GM11168 (cell line): ENCODE data around the gene PRAMEF17.
"Not testable (repeated sequence)": the region's sequence is repeated elsewhere in the genome, so short reads cannot be mapped to it uniquely, and the experiment has no call there.

Source experiments
- in situ Hi-C: fragments of 300-500 bp; cut with MboI; formaldehyde crosslinking; loops from one replicate; pipeline ENCODE4 v1.12.0; 2022; ENCODE audit warnings: low sequenced_read_pairs; ENCODE audit not compliant: unreplicated experiment

The PRAMEF17 gene

DNA sequence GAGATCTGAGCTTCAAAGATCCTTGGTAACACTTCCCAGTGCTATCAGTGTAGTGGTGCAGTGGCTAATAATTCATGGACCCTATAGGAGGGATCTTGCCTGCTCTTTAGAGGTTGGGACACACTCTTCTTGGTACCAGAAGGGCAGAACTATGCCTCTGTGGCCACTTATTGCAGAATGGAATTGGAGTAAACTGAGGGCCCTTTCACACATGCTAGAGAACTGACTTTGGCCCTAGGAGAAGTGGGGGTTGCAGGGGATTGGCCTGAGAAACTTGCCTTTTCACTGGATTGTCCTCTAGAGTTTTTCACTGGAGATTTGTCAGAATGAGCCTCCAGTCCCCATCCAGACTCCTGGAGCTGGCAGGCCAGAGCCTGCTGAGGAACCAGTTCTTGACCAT lies at the start of gene PRAMEF17:
TSS of gene PRAMEF17 (plus strand) at position 301 of the 400 bp plus-strand sequence. CDS start at position 327, 26 bp downstream.
- in situ Hi-C loops, result not testable (repeated sequence)

DNA sequence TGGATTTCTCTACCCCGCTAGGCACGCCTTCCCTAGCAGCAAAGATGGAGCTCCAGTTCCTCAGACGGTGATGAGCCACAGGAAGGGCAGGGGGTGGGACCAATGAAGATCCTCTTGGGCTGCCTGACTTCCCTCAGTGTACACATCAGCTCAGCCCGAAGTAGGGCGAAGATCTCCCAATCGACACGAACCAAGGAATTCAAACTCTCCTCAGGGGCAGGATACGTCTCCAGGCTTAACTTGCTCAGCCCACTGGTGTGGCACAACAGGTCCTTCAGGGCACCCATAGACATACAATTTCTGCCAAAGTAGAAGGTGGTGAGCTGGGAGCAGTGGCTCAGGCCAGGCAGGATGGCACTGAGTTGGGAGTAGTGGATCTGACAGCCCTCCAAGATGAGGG lies 46.9 kb upstream of the PRAMEF17 start:
- in situ Hi-C loops, result not testable (repeated sequence)

GRCh38 chr1:13347034-13347433 lies 42.4 kb upstream of the PRAMEF17 start, which contains the start of gene PRAMEF14:
Gene PRAMEF14, minus strand, starts transcription at chr1:13347134. Its CDS starts 1,820 bp downstream, at chr1:13345314.
- in situ Hi-C loops, result not testable (repeated sequence)

GRCh38 chr1:13353476-13353875 lies 36.0 kb upstream of the PRAMEF17 start:
- in situ Hi-C loops, result loop anchor here (25.0 kb wide), 1 partner anchor 341 kb away; no protein-coding TSS in a partner anchor

- in situ Hi-C loops, result loop anchor here (25.0 kb wide), 1 partner anchor 342 kb away; no protein-coding TSS in a partner anchor
These were observed 35.0 kb upstream of the PRAMEF17 start for GRCh38 chr1:13354475-13354874.

DNA sequence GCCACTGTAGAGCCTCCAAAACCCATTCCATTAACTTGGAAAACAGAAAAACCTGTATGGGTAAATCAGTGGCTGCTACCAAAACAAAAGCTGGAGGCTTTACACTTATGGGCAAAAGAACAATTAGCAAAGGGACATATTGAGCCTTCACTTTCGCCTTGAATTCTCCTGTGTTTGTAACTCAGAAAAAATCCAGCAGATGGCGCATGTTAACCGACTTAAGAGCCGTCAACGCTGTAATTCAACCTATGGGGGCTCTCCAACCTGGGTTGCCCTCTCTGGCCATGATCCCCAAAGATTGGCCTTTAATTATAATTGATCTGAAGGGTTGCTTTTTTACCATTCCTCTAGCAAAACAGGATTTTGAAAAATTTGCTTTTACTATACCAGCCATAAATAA lies 32.7 kb upstream of the PRAMEF17 start:
- in situ Hi-C loops, result loop anchor here (25.0 kb wide), 1 partner anchor 344 kb away; no protein-coding TSS in a partner anchor

- in situ Hi-C loops, result loop anchor here (25.0 kb wide), 1 partner anchor 350 kb away; no protein-coding TSS in a partner anchor
These were observed 27.1 kb upstream of the PRAMEF17 start for GRCh38 chr1:13362364-13362763.

DNA sequence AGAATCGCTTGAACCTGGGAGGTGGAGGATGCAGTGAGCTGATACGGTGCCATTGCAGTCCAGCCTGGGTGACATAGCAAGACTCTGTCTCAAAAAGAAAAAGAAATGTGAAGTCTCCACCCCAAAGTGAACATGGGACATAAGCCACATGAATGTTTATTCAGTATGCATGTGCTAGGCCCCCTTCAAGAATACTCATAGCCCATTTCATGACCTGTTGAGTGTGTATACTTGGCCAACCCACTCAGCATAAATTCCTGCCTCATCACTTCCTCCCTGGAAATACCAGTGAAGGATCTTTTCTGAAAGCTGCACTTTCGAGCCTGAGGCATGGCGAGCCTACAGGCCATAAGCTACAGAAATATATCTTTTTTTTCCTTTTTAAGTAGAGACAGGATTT lies 24.5 kb upstream of the PRAMEF17 start:
- in situ Hi-C loops, result loop anchor here (25.0 kb wide), 1 partner anchor 353 kb away; no protein-coding TSS in a partner anchor

GRCh38 chr1:13366536-13366935 lies 22.9 kb upstream of the PRAMEF17 start:
- in situ Hi-C loops, result loop anchor here (25.0 kb wide), 1 partner anchor 354 kb away; no protein-coding TSS in a partner anchor

DNA sequence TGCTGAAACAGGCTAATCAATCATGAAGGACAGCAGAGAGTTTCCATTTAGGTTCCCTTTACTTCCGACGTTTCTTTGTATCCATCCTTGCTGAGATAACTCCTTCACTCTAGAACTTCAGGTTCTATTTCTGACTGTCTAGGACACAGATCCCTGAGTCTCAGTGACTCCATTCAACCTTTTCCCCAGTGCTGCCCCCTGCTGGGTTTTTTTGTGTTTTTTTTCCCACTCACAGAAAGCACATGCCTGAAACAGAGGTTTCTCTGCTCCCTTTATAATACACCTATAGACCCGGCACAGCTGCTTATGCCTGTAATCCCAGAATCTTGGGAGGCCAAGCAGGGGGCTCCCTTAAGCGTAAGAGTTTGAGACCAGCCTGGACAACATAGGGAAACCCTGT lies 20.9 kb upstream of the PRAMEF17 start:
- in situ Hi-C loops, result loop anchor here (25.0 kb wide), 1 partner anchor 356 kb away; no protein-coding TSS in a partner anchor

DNA sequence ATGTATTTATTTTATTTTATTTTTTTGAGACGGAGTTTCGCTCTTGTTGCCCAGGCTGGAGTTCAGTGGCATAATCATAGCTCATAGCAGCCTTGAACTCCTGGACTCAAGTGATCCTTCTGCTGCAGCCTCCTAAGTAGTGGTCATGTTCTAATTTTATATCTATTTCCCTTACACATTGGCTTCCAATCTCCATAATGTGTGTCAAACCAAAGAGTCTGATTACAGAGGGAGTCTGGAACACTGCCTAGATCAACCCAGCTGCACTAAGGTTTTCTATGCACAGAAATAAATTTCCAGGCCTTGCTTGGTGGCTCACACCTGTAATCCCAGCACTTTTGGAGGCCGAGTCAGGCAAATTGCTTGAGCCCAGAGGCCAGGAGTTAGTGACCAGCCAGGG lies 10.4 kb upstream of the PRAMEF17 start:
- in situ Hi-C loops, result loop anchor here (5.0 kb wide), 1 partner anchor 147 kb away; no protein-coding TSS in a partner anchor

DNA sequence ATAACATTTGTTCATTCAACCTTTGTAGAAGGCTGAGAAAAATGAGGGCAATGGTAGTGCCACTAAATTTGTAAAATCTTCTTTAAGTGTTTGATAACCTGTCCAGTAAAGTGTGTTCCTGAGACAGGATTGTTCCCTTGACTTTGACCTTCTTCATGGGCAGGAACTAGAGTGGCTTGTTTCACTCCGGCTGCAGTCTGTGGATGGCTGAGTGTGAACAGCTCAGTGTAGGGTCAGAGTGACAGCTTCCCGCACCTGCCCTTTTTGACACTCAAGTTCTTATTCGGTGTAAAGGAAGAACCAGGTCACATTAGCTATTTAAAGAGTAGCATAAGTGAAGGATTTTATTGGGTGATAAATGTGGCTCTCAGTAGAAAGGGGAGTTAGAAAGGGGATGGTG lies 9.1 kb upstream of the PRAMEF17 start:
- in situ Hi-C loops, result not testable (repeated sequence)

DNA sequence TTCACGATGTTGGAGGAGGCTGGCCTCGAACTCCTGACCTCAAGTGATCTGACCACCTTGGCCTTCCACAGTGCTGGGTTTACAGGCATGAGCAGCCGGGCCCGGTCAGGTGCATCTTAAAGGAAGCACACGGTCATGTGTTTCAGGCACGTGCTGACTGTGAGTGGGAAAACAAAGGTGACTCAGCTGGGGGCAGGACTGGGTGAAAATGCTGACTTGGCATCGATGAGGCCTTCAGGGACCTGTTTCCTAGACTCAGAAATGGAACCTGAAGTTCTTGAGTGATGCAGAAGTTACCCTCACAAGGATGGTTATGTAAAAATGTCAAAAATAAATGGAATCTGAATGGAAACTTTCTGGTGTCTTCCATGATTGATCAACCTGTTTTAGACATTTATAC lies 3.6 kb downstream of the PRAMEF17 start:
- in situ Hi-C loops, result not testable (repeated sequence)

GRCh38 chr1:13394761-13395160 lies 5.3 kb downstream of the PRAMEF17 start:
- in situ Hi-C loops, result not testable (repeated sequence)

GRCh38 chr1:13395311-13395710 lies 5.9 kb downstream of the PRAMEF17 start:
- in situ Hi-C loops, result not testable (repeated sequence)

- in situ Hi-C loops, result no loop called here
These were observed 18.4 kb downstream of the PRAMEF17 start for GRCh38 chr1:13407811-13408210.

GRCh38 chr1:13410150-13410549 lies 20.7 kb downstream of the PRAMEF17 start, which contains the start of gene PRAMEF20:
Gene PRAMEF20, plus strand, starts transcription at chr1:13410450. Its CDS starts 5,905 bp downstream, at chr1:13416355.
- in situ Hi-C loops, result not testable (repeated sequence)

DNA sequence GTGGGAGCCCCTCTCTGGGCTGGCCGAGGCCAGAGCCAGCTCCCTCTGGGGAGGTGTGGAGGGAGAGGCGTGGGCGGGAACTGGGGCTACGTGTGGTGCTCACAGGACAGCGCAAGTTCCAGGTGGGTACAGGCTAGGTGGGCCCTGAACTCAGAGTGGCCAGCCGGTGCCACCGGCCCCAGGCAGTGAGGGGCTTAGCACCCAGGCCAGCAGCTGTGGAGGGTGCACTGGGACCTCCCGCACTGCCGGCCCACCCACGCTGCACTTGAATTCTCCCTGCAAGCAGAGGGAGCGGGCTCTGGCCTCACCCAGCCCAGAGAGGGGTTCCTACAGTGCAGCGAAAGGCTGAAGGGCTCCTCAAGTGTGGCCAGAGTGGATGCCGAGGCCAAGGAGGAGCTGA lies 41.1 kb downstream of the PRAMEF17 start:
- in situ Hi-C loops, result no loop called here

GRCh38 chr1:13432251-13432650 lies 42.8 kb downstream of the PRAMEF17 start:
- in situ Hi-C loops, result no loop called here

DNA sequence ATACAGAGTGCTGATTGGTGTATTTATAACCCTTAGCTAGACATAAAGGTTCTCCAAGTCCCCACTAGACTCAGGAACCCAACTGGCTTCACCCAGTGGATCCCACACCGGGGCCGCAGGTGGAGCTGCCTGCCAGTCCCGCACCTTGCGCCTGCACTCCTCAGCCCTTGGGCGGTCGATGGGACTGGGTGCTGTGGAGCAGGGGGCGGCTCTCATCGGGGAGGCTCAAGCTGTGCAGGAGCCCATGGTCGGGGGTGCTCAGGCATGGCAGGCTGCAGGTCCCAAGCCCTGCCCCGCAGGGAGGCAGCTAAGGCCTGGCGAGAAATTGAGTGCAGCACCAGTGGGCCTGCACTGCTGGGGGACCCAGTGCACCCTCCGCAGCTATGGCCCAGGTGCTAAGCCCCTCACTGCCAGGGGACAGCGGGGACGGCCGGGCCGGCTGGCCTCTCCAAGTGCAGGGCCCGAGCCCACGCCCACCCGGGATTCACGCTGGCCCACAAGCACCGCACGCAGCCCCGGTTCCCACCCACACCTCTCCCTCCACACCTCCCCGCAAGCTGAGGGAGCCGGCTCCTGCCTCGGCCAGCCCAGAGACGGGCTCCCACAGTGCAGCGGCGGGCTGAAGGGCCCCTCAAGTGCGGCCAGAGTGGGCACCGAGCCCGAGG lies 44.4 kb downstream of the PRAMEF17 start:
- in situ Hi-C loops, result not testable (repeated sequence)

- in situ Hi-C loops, result no loop called here
These were observed 46.0 kb downstream of the PRAMEF17 start for GRCh38 chr1:13435458-13435857.
